Chondrocyte (in vitro differentiated cells): ENCODE results near the gene FAM53B. TPM values are rescaled to one million over a fixed set of nuclear protein-coding genes. Genes with fewer than 3 reads are reported as not detected.
A peak's percentile ranks its signal among the peaks of the same experiment; 100 is the strongest.

ENCODE experiments used
- DNase-seq: peaks from one replicate; pipeline ENCODE4 v3.0.0; 2021; ENCODE audit warnings: mixed read lengths, low spot score
- H3K27ac Mint-ChIP-seq: one replicate; pipeline ENCODE4 v1.8.0; 2021; ENCODE audit warnings: mild to moderate bottlenecking, moderate library complexity, mixed read lengths; ENCODE audit not compliant: unreplicated experiment
- H3K27me3 Mint-ChIP-seq: 2 replicates; pipeline ENCODE4 v1.8.0; 2021; ENCODE audit warnings: low read depth, mixed read lengths
- H3K36me3 Mint-ChIP-seq: 2 replicates; pipeline ENCODE4 v1.8.0; 2021; ENCODE audit warnings: low read depth, mixed read lengths
- H3K4me1 Mint-ChIP-seq: 2 replicates; pipeline ENCODE4 v1.8.0; 2021; ENCODE audit warnings: low read depth, mild to moderate bottlenecking, mixed read lengths
- H3K4me3 Mint-ChIP-seq: one replicate; pipeline ENCODE4 v1.8.0; 2021; ENCODE audit warnings: mild to moderate bottlenecking, moderate library complexity, mixed read lengths; ENCODE audit not compliant: unreplicated experiment
- H3K9me3 Mint-ChIP-seq: 2 replicates; pipeline ENCODE4 v1.8.0; 2021; ENCODE audit warnings: low read depth, mixed read lengths
- total RNA-seq: library from RNA; stranded (reverse); gene quantifications from 3 replicates; pipeline ENCODE4 v1.2.1, GENCODE V29; 2021
- TF ChIP-seq, protein P1 (sequence below): fragments of 200-600 bp; sonication (generic); IDR thresholded peaks from 2 replicates; pipeline ENCODE4 v1.5.0; 2021; ENCODE audit warnings: antibody characterized with exemption, mild to moderate bottlenecking, moderate library complexity

Gene FAM53B
- total RNA-seq, 1 donor from 2014 or later = 16.1 TPM

DNA sequence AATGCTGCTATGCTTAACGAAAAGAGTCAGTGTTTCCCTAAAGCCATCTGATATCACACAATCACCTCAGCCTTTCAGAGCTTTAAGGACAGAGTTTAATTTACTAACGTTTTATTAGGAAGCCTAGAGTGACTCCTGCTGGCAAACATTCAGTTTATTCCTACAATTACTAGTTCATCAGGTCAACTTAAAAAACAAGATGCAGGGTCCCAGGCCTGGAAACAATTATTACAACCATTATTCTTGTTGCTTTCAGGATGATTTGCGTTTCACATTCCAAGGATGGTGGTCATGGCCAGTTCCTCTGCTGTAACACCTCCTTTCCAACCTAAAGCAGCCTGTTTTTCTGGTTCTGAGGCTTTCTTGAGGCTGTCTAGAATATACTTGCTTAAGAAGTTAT, 1.5 kb upstream of the FAM53B start:
- H3K27ac Mint-ChIP-seq = peak overlapping the region; percentile 88
- peaks cover 28% of the 10 kb centered on the region for H3K4me1 Mint-ChIP-seq
- H3K36me3 Mint-ChIP-seq = peaks cover 2% of the 10 kb centered on the region
- no peak for DNase-seq
- TF ChIP-seq, protein P1, sequence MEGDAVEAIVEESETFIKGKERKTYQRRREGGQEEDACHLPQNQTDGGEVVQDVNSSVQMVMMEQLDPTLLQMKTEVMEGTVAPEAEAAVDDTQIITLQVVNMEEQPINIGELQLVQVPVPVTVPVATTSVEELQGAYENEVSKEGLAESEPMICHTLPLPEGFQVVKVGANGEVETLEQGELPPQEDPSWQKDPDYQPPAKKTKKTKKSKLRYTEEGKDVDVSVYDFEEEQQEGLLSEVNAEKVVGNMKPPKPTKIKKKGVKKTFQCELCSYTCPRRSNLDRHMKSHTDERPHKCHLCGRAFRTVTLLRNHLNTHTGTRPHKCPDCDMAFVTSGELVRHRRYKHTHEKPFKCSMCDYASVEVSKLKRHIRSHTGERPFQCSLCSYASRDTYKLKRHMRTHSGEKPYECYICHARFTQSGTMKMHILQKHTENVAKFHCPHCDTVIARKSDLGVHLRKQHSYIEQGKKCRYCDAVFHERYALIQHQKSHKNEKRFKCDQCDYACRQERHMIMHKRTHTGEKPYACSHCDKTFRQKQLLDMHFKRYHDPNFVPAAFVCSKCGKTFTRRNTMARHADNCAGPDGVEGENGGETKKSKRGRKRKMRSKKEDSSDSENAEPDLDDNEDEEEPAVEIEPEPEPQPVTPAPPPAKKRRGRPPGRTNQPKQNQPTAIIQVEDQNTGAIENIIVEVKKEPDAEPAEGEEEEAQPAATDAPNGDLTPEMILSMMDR = peak; percentile 77
- no peaks in the 10 kb centered on the region for H3K27me3 Mint-ChIP-seq
- no peaks in the 10 kb centered on the region for H3K9me3 Mint-ChIP-seq
- H3K4me3 Mint-ChIP-seq = no peak overlapping the region

DNA sequence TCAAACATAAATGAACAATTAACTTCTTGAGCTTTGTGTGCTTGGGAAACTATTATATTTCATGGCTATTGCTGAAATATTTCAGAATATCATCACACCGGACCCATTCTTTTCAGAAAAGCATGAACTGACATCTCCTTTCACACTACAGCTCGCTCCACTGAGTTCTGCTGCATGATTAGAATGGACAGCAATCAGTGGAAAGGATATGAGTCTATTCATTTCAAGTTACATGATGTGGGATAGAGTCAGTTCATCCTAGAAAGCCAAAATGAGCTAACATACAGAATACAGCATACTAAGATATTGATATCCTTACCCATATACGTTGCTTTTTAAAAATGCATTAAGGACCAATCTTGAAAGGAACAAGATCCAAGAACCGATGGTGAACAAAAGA, 1.1 kb upstream of the FAM53B start:
- TF ChIP-seq, protein P1 = no peak
- Mint-ChIP-seq H3K27me3 (no peaks in the 10 kb centered on the region), H3K9me3 (no peaks in the 10 kb centered on the region), H3K36me3 (peaks cover 2% of the 10 kb centered on the region), H3K27ac (peak overlapping the region; percentile 88), H3K4me1 (peaks cover 32% of the 10 kb centered on the region), H3K4me3 (peak overlapping the region; percentile 69)
- DNase-seq = no peak

DNA sequence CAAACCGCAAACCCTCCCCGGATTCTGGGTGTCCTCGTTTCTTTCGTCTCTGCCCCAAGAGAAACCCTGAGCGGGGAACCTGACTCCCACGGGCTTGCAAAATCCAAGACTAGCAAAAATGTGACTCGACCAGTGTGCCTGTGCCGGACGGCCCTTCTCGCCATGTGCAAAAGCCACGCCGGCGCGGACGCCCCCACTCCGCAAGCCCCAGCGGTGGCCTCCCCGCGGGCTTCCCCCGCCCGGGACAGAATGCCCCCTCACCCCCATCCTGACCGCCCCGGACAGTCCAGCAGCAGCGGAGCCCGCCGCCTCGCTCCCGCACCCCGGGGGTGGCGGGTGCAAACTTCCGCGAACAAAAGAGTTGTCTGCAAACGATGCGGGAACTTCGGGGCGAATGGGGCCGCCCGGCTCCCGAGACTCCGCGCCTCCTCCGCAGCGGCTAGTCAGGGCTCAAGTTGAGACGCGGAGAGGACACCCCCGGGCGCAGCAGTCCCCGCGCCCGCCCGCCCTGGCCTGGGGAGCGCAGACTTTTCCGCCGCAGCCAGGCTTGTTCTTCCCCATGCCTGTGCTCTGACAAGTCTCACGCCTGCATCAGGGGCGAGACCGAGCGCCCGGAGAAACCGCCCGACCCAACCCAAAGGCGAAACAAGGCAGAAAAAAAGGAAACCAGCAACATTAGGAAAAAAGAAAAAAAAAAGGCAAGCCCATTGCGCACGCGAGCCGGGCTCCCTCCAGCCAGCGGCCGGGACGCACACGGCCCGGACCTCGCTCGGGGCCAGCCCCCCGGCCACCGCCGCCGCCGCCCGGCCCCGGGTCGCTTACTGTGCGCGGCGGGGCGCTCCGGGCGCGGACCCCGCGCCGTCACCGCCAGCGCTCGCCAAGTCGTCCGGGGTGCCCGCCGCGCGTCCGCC, 732 bp downstream of the FAM53B start:
- TF ChIP-seq, protein P1 = no peak
- H3K27me3 Mint-ChIP-seq = no peaks in the 10 kb centered on the region
- H3K27ac Mint-ChIP-seq = peak overlapping the region; percentile 96
- no peak for DNase-seq
- H3K36me3 Mint-ChIP-seq = peaks cover 2% of the 10 kb centered on the region
- H3K4me1 Mint-ChIP-seq = peaks cover 44% of the 10 kb centered on the region
- H3K4me3 Mint-ChIP-seq = peak overlapping the region; percentile 97
- H3K9me3 Mint-ChIP-seq = no peaks in the 10 kb centered on the region

DNA sequence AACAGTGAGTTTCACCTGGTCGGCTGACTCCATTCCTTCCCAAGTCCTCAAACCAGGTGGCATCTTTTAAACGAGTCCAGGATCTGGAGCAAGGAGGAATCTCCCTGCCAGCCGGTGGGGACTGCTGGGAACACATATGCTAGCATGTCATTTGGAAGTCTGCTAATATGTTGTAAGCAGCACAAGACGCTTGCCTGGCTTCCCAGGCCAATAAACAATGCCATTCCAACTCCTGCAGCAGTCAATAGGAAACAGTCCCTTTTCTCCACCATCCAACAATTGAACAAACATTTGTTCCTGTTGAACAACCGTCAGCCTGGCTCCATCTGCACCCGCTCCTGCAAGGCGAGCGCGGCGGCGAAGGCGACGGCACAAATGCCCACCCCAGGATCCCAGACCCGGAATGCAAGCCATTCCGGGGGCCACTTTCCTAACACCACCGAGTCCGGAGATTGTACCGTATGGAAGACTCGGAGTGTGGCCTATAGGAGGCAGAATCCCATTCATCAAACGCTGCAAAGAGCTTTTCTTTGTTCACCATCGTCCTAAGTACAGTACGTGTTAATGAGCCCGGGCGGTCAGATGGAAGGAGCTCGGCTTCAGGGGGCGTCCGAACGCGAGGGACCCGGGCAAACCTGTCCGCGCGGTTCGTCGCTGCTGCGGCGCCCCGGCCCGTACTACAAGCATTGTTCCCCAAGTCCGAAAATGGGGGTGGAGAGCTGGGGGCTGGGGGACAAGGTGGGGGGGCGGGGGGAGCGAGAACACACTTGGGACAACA, 1.6 kb downstream of the FAM53B start:
- H3K36me3 Mint-ChIP-seq = no peaks in the 10 kb centered on the region
- no peaks in the 10 kb centered on the region for H3K27me3 Mint-ChIP-seq
- peaks cover 47% of the 10 kb centered on the region for H3K4me1 Mint-ChIP-seq
- TF ChIP-seq, protein P1 = peak; percentile 73
- DNase-seq = no peak
- H3K4me3 Mint-ChIP-seq = peak overlapping the region; percentile 97
- H3K27ac Mint-ChIP-seq = peak overlapping the region; percentile 74
- H3K9me3 Mint-ChIP-seq = no peaks in the 10 kb centered on the region

DNA sequence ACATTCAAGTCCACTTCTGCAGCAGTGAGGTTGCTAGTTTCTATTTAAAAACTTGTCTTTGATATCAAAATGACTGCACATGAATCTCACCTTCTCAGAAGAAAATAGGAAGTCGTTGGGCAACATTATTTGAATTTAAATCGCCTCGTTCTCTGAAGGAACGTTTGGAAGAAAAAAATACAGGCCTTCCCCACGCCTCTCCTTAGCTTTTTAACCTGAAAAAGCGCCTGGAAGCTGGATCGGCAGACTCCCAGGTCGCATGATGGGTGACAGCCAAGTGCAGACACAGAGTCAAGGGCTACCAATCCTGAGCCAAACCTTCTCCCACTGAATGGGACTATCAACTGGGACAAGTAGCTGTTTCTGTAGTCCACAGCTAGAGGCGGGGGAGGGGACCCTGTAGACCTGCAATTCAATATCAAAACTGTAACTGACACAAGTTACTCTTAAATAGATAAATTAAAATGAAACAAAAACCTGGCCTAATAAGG, 2.2 kb downstream of the FAM53B start:
- no peak overlapping the region for H3K27ac Mint-ChIP-seq
- peaks cover 54% of the 10 kb centered on the region for H3K4me1 Mint-ChIP-seq
- H3K27me3 Mint-ChIP-seq = no peaks in the 10 kb centered on the region
- peak overlapping the region; percentile 97 for H3K4me3 Mint-ChIP-seq
- H3K36me3 Mint-ChIP-seq = no peaks in the 10 kb centered on the region
- TF ChIP-seq, protein P1 = no peak
- no peaks in the 10 kb centered on the region for H3K9me3 Mint-ChIP-seq
- DNase-seq = no peak
